ENCODE results near the gene TRIM40.

The TRIM40 gene

GRCh38 chr6:30135757-30136156 is at the start of gene TRIM40:
Gene TRIM40 (plus strand): TSS chr6:30136140. CDS start chr6:30137037, 897 bp downstream.
- no peak for DNase-seq

- no peak for DNase-seq
Observed at GRCh38 chr6:30087876-30088275, 48.1 kb upstream of the TRIM40 start.

- no peak for DNase-seq
Observed at GRCh38 chr6:30091577-30092381, 44.2 kb upstream of the TRIM40 start.

- DNase-seq = no peak
Observed at GRCh38 chr6:30092852-30093543, 42.9 kb upstream of the TRIM40 start.

GRCh38 chr6:30093951-30094661 is 41.8 kb upstream of the TRIM40 start:
- no peak for DNase-seq

- DNase-seq = no peak
Observed at GRCh38 chr6:30096829-30097228, 39.1 kb upstream of the TRIM40 start.

- DNase-seq = no peak
Observed at GRCh38 chr6:30097902-30098768, 37.8 kb upstream of the TRIM40 start.

- no peak for DNase-seq
Observed at GRCh38 chr6:30100154-30100553, 35.8 kb upstream of the TRIM40 start.

GRCh38 chr6:30100585-30101443 is 35.1 kb upstream of the TRIM40 start:
- DNase-seq = no peak

GRCh38 chr6:30101444-30102413 is 34.2 kb upstream of the TRIM40 start:
- DNase-seq = peak; percentile 55 to 64

GRCh38 chr6:30102414-30102969 is 33.4 kb upstream of the TRIM40 start:
- no peak for DNase-seq

GRCh38 chr6:30102970-30103871 is 32.7 kb upstream of the TRIM40 start:
- peak; percentile 43 to 72 for DNase-seq

GRCh38 chr6:30103872-30104179 is 32.1 kb upstream of the TRIM40 start:
- DNase-seq = no peak

- DNase-seq = no peak
Observed at GRCh38 chr6:30104661-30105060, 31.3 kb upstream of the TRIM40 start.

GRCh38 chr6:30111266-30111856 is 24.6 kb upstream of the TRIM40 start:
- no peak for DNase-seq

- DNase-seq = no peak
Observed at GRCh38 chr6:30112402-30112994, 23.4 kb upstream of the TRIM40 start.

- no peak for DNase-seq
Observed at GRCh38 chr6:30113003-30113759, 22.8 kb upstream of the TRIM40 start, which contains the start of gene TRIM31. Gene TRIM31 (minus strand): TSS chr6:30113090. CDS start chr6:30112805, 285 bp downstream.

All from SW 1271 (cell line).